GM12878 (cell line): Measurements from ENCODE around the gene XCR1. TPM values are rescaled to one million over a fixed set of nuclear protein-coding genes. Genes with fewer than 3 reads are reported as not detected.

Experiments used
- ATAC-seq: fragments of 200-7000 bp; cut with Tn5 transposase; 3 replicates; pipeline ENCODE4 v1.9.1; 2020; ENCODE audit warnings: mild to moderate bottlenecking, moderate library complexity
- BruUV-seq: library from RNA; stranded (reverse); fragments of 400-500 nt; replicated peaks from 2 replicates; lab custom pipeline; 2021; lab: Mats Ljungman, UMichigan
- CTCF ChIA-PET: fragments of 300-600 bp; sonication (Branson Sonifier 250); formaldehyde crosslinking; extraction: SDS; loops from one replicate; lab custom pipeline; 2021; ENCODE audit warnings: inconsistent platforms; lab: Yijun Ruan, JAX
- POLR2A ChIA-PET: fragments of 350-600 bp; formaldehyde crosslinking; extraction: SDS; loops from one replicate; lab custom pipeline; 2021; ENCODE audit warnings: inconsistent platforms; lab: Charles Lee
- RAD21 ChIA-PET: fragments of 300-600 bp; sonication (Branson Sonifier 250); formaldehyde crosslinking; loops from one replicate; lab custom pipeline; 2023; ENCODE audit warnings: antibody characterized with exemption; ENCODE audit not compliant: unreplicated experiment; lab: Charles Lee
- SMC1A ChIA-PET: fragments of 300-600 bp; sonication (Branson Sonifier 250); formaldehyde crosslinking; loops from one replicate; lab custom pipeline; 2023; ENCODE audit not compliant: unreplicated experiment, uncharacterized antibody; lab: Charles Lee
- DNase-seq: peaks from one replicate; pipeline ENCODE4 v3.0.0-alpha.2; 2011; ENCODE audit warnings: low read depth, low spot score
- FAIRE-seq: peaks from 3 replicates; lab custom pipeline; 2011; peaks lifted over from hg19 to GRCh38; lab: Jason Lieb, UNC
- H2AFZ ChIP-seq: 2 replicates; pipeline ENCODE4 v1.6.0; 2011; ENCODE audit warnings: low read depth, low read length, control low read depth; ENCODE audit not compliant: control insufficient read depth
- H3K27ac ChIP-seq: 2 replicates; pipeline ENCODE4 v1.5.1; 2011; ENCODE audit warnings: control low read depth; ENCODE audit not compliant: control insufficient read depth, insufficient read depth
- H3K27me3 ChIP-seq, 2 experiments: replicated peaks in 1 of 2; 2 replicates each; pipeline versions ENCODE4 v1.6.0 to v1.6.1; 2011; ENCODE audit warnings: low read length in 1 of 2; ENCODE audit not compliant: control insufficient read depth in 2 of 2, insufficient read depth in 2 of 2
- H3K36me3 ChIP-seq, 2 experiments: 2 replicates each; pipeline ENCODE4 v1.5.1; 2011; ENCODE audit warnings: low read length in 1 of 2; ENCODE audit not compliant: control insufficient read depth in 2 of 2, insufficient read depth in 2 of 2
- H3K4me1 ChIP-seq: 2 replicates; pipeline ENCODE4 v1.6.1; 2011; ENCODE audit warnings: mild to moderate bottlenecking, low read length, moderate library complexity, mixed read lengths; ENCODE audit not compliant: control insufficient read depth, insufficient read depth
- H3K4me2 ChIP-seq: 2 replicates; pipeline ENCODE4 v1.6.0; 2011; ENCODE audit warnings: control low read depth; ENCODE audit not compliant: control insufficient read depth, insufficient read depth
- H3K4me3 ChIP-seq: fragments of 200-600 bp; sonication (generic); 2 replicates; pipeline ENCODE4 v1.5.1; 2016
- H3K79me2 ChIP-seq: 2 replicates; pipeline ENCODE4 v1.6.0; 2011; ENCODE audit warnings: low read length; ENCODE audit not compliant: control insufficient read depth, insufficient read depth
- H3K9ac ChIP-seq: 2 replicates; pipeline ENCODE4 v1.8.0; 2011; ENCODE audit warnings: low read length, control low read depth, mixed read lengths; ENCODE audit not compliant: control insufficient read depth, insufficient read depth
- H3K9me3 ChIP-seq: replicated peaks from 3 replicates; pipeline ENCODE4 v1.5.1; 2011; ENCODE audit warnings: mild to moderate bottlenecking, low read length; ENCODE audit not compliant: control insufficient read depth, insufficient read depth
- H4K20me1 ChIP-seq: 2 replicates; pipeline ENCODE4 v1.6.0; 2011; ENCODE audit not compliant: control insufficient read depth, insufficient read depth
- CBX3 ChIP-seq: fragments of 200-600 bp; sonication (generic); IDR thresholded peaks from 2 replicates; pipeline ENCODE4 v1.6.1; 2016; ENCODE audit warnings: low read depth, borderline replicate concordance
- EZH2 ChIP-seq: IDR thresholded peaks from 2 replicates; pipeline ENCODE4 v1.6.1; 2012; ENCODE audit warnings: low read depth, mild to moderate bottlenecking, control low read depth, inconsistent platforms, low read length, borderline replicate concordance; ENCODE audit not compliant: control insufficient read depth
- HDGF ChIP-seq: fragments of 450-650 bp; IDR thresholded peaks from 2 replicates; pipeline ENCODE4 v1.6.1; 2016; ENCODE audit warnings: antibody characterized with exemption
- KAT2A ChIP-seq: conservative IDR thresholded peaks from 2 replicates; pipeline ENCODE4 v1.6.1; 2011; ENCODE audit warnings: low read depth, low read length; ENCODE audit not compliant: control insufficient read depth
- NR2F1 ChIP-seq: fragments of 450-650 bp; conservative IDR thresholded peaks from 2 replicates; pipeline ENCODE4 v1.6.1; 2017; ENCODE audit warnings: mild to moderate bottlenecking
- PML ChIP-seq: IDR thresholded peaks from 2 replicates; pipeline ENCODE4 v1.6.1; 2012; ENCODE audit warnings: low read length, inconsistent platforms
- RAD21 ChIP-seq: IDR thresholded peaks from 2 replicates; pipeline ENCODE4 v1.6.1; 2011; ENCODE audit warnings: mild to moderate bottlenecking, low read depth, low read length, moderate library complexity; ENCODE audit not compliant: insufficient read depth
- RUNX3 ChIP-seq: IDR thresholded peaks from 2 replicates; pipeline ENCODE4 v1.6.1; 2012; ENCODE audit warnings: low read length, inconsistent platforms
- SMC3 ChIP-seq: IDR thresholded peaks from 2 replicates; pipeline ENCODE4 v1.6.1; 2011; ENCODE audit warnings: low read length, improper control_type of control experiment, borderline replicate concordance
- SREBF2 ChIP-seq: IDR thresholded peaks from 2 replicates; pipeline ENCODE4 v1.6.1; 2012; ENCODE audit warnings: mild to moderate bottlenecking, low read length
- TCF7 ChIP-seq: IDR thresholded peaks from 2 replicates; pipeline ENCODE4 v1.6.1; 2014; ENCODE audit warnings: antibody characterized with exemption, borderline replicate concordance
- YY1 ChIP-seq: IDR thresholded peaks from 2 replicates; pipeline ENCODE4 v1.6.1; 2011; ENCODE audit warnings: low read depth, mild to moderate bottlenecking, low read length
- ZNF384 ChIP-seq: IDR thresholded peaks from 2 replicates; pipeline ENCODE4 v1.6.1; 2012; ENCODE audit warnings: low read depth, mild to moderate bottlenecking, low read length, improper control_type of control experiment, borderline replicate concordance
- in situ Hi-C: fragments of 300-500 bp; cut with MboI; formaldehyde crosslinking; loops from 9 replicates; pipeline ENCODE4 v1.14.3; 2018; ENCODE audit warnings: mixed read lengths
- intact Hi-C: fragments of 100-400 bp; cut with micrococcal nuclease; formaldehyde crosslinking; loops from one replicate; pipeline ENCODE4 v1.14.2; 2022; ENCODE audit not compliant: unreplicated experiment
- polyA plus RNA-seq, 11 experiments: library from polyadenylated mRNA; depleted of rRNA in 4 of 11; unstranded in 6 of 11; stranded (reverse) in 5 of 11; fragments of >200 nt; fragmentation: Nextera tagmentation in 4 of 11; fragmentation: Illumina TruSeq in 1 of 11; extraction: Ambion mirVana in 4 of 11; extraction: Trizol in 1 of 11; gene quantifications; 1 replicate in 1 of 11; 2 replicates in 10 of 11; pipeline versions ENCODE4 v1.2.1 to v1.2.3, GENCODE V29; 2011 to 2016; ENCODE audit warnings: inconsistent platforms in 2 of 11, missing spikeins in 2 of 11, low read depth in 1 of 11
- total RNA-seq, 4 experiments: library from RNA; depleted of rRNA in 3 of 4; stranded (reverse); fragments of >200 nt in 3 of 4; fragmentation: Illumina TruSeq in 1 of 4; extraction: Trizol in 1 of 4; gene quantifications; 2 replicates each; pipeline versions ENCODE4 v1.2.1 to v1.2.3, GENCODE V29; 2013 to 2021
- TF ChIP-seq, protein P1 (sequence below): fragments of 450-650 bp; IDR thresholded peaks from 2 replicates; pipeline ENCODE4 v1.6.1; 2017; ENCODE audit warnings: low read depth, mild to moderate bottlenecking, moderate library complexity
- TF ChIP-seq, protein P2 (sequence below), 3 experiments: IDR thresholded peaks in 2 of 3; conservative IDR thresholded peaks in 1 of 3; 2 replicates each; pipeline ENCODE4 v1.5.1; 2011; ENCODE audit warnings: low read depth in 3 of 3, low read length in 3 of 3, mild to moderate bottlenecking in 3 of 3, control low read depth in 2 of 3, moderate library complexity in 2 of 3, inconsistent platforms in 1 of 3, mixed read lengths in 1 of 3; ENCODE audit not compliant: control insufficient read depth in 2 of 3, insufficient read depth in 1 of 3; ENCODE audit errors: extremely low read depth in 1 of 3
- TF ChIP-seq, protein P3 (sequence below): fragments of 450-650 bp; IDR thresholded peaks from 2 replicates; pipeline ENCODE4 v1.6.1; 2017; ENCODE audit warnings: mild to moderate bottlenecking, moderate library complexity

Gene XCR1
- total and polyA plus RNA-seq, 10 of the 15 experiments (the other 5 are each of a cell fraction or from before 2014, with no cell fraction given) = 0.02 to 0.29 (median 0.13) TPM; not detected in 2

DNA sequence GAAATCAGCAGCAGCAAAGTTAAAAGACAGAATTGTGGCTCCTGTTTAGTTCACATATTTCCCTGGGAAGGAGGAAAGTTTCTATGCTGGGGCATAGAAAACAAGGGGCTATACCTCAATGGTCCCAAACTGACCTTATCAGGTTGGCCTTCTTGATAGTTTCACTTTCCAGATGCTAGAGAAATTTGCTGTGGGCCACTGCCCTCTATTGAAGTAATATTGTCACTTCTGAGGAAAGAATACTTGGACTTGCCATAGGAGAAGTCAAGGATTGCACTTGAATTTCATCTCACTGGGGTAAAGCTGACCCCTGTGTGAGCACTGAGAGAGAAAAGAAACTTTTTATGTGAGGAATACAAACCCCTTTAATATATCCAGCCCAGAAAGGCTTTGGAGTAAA lies 49.3 kb upstream of the XCR1 start:
- POLR2A ChIA-PET = interaction anchor here (0.6 to 5.4 kb wide), 7 partner anchors 12 to 321 kb away, joined by 3 to 29 read pairs (median 3); no protein-coding TSS in a partner anchor
- Histone ChIP-seq H3K4me2 (no peak overlapping the region), H4K20me1 (no peaks in the 10 kb centered on the region), H3K36me3 (no peaks in the 10 kb centered on the region), H3K9ac (no peak overlapping the region), H3K4me3 (no peak overlapping the region), H3K79me2 (no peaks in the 10 kb centered on the region), H3K4me1 (no peaks in the 10 kb centered on the region), H2AFZ (no peak overlapping the region), H3K27ac (no peak overlapping the region), H3K27me3 (0 out of 4 replicates have a peak, but pooled peaks cover 0 to 2% of the 10 kb centered on the region in 2 experiments), H3K9me3 (no peaks in the 10 kb centered on the region; the same call in 2 of the 3 replicates)
- CTCF ChIA-PET = interaction anchor here (0.6 to 21.9 kb wide), 55 partner anchors 10 to 586 kb away, joined by 3 to 714 read pairs (median 6); partner anchors contain the start of genes CCR1, CCR5, CXCR6 and FYCO1
- SMC1A ChIA-PET = interaction anchor here (0.6 to 23.6 kb wide), 41 partner anchors 8 to 1035 kb away, joined by 3 to 581 read pairs (median 5); partner anchors contain the start of genes CCR1, CCR5, CXCR6 and FYCO1
- in situ Hi-C loops = loop anchor here (5.0 to 10.0 kb wide), 2 partner anchors 134 to 562 kb away; partner anchors contain the start of gene CXCR6
- BruUV-seq = no TSS peak
- FAIRE-seq (no peak), DNase-seq (no peak), ATAC-seq (peak; percentile 57; the same call in 2 of the 3 replicates)
- RAD21 ChIA-PET = interaction anchor here (0.6 to 7.2 kb wide), 44 partner anchors 10 to 1035 kb away, joined by 3 to 213 read pairs (median 5); partner anchors contain the start of genes CCR1, CCR5, CXCR6 and FYCO1
- intact Hi-C loops = no loop called here
- TF ChIP-seq RAD21 = peak; percentile 85
- TF ChIP-seq, protein P1, sequence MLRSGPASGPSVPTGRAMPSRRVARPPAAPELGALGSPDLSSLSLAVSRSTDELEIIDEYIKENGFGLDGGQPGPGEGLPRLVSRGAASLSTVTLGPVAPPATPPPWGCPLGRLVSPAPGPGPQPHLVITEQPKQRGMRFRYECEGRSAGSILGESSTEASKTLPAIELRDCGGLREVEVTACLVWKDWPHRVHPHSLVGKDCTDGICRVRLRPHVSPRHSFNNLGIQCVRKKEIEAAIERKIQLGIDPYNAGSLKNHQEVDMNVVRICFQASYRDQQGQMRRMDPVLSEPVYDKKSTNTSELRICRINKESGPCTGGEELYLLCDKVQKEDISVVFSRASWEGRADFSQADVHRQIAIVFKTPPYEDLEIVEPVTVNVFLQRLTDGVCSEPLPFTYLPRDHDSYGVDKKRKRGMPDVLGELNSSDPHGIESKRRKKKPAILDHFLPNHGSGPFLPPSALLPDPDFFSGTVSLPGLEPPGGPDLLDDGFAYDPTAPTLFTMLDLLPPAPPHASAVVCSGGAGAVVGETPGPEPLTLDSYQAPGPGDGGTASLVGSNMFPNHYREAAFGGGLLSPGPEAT = no peak
- no peak for TF ChIP-seq EZH2
- TF ChIP-seq YY1 = no peak
- 0 out of 2 replicates have a peak, but pooled peaks have one; percentile 12 for TF ChIP-seq NR2F1
- TF ChIP-seq SREBF2 = no peak
- TF ChIP-seq, protein P2, sequence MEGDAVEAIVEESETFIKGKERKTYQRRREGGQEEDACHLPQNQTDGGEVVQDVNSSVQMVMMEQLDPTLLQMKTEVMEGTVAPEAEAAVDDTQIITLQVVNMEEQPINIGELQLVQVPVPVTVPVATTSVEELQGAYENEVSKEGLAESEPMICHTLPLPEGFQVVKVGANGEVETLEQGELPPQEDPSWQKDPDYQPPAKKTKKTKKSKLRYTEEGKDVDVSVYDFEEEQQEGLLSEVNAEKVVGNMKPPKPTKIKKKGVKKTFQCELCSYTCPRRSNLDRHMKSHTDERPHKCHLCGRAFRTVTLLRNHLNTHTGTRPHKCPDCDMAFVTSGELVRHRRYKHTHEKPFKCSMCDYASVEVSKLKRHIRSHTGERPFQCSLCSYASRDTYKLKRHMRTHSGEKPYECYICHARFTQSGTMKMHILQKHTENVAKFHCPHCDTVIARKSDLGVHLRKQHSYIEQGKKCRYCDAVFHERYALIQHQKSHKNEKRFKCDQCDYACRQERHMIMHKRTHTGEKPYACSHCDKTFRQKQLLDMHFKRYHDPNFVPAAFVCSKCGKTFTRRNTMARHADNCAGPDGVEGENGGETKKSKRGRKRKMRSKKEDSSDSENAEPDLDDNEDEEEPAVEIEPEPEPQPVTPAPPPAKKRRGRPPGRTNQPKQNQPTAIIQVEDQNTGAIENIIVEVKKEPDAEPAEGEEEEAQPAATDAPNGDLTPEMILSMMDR (IDR thresholded peaks at IDR 0.05 in 2 of 3, conservative IDR thresholded peaks at IDR 0.05 in 1 of 3; ENCODE audit: control insufficient read depth in 2 of 3, extremely low read depth in 1 of 3, insufficient read depth in 1 of 3, low read depth in 3 of 3, low read length in 3 of 3) = peak; percentile 22 to 48 (median 31); a peak in 4 of 6 replicates
- no peak for TF ChIP-seq TCF7
- no peak for TF ChIP-seq PML
- TF ChIP-seq SMC3 = peak; percentile 51; the same call in 1 of the 2 replicates
- no peak for TF ChIP-seq CBX3
- no peak for TF ChIP-seq HDGF
- TF ChIP-seq, protein P3, sequence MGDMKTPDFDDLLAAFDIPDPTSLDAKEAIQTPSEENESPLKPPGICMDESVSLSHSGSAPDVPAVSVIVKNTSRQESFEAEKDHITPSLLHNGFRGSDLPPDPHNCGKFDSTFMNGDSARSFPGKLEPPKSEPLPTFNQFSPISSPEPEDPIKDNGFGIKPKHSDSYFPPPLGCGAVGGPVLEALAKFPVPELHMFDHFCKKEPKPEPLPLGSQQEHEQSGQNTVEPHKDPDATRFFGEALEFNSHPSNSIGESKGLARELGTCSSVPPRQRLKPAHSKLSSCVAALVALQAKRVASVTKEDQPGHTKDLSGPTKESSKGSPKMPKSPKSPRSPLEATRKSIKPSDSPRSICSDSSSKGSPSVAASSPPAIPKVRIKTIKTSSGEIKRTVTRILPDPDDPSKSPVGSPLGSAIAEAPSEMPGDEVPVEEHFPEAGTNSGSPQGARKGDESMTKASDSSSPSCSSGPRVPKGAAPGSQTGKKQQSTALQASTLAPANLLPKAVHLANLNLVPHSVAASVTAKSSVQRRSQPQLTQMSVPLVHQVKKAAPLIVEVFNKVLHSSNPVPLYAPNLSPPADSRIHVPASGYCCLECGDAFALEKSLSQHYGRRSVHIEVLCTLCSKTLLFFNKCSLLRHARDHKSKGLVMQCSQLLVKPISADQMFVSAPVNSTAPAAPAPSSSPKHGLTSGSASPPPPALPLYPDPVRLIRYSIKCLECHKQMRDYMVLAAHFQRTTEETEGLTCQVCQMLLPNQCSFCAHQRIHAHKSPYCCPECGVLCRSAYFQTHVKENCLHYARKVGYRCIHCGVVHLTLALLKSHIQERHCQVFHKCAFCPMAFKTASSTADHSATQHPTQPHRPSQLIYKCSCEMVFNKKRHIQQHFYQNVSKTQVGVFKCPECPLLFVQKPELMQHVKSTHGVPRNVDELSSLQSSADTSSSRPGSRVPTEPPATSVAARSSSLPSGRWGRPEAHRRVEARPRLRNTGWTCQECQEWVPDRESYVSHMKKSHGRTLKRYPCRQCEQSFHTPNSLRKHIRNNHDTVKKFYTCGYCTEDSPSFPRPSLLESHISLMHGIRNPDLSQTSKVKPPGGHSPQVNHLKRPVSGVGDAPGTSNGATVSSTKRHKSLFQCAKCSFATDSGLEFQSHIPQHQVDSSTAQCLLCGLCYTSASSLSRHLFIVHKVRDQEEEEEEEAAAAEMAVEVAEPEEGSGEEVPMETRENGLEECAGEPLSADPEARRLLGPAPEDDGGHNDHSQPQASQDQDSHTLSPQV = no peak
- 0 out of 2 replicates have a peak, but pooled peaks have one; percentile 8 for TF ChIP-seq ZNF384
- no peak for TF ChIP-seq KAT2A
- TF ChIP-seq RUNX3 = no peak
